ENCODE data around the gene TRIOBP.

GRCh38 chr22:37728620-37729019, 31.8 kb downstream of the TRIOBP start:
- no peak for TF ChIP-seq EZH2 (IDR thresholded peaks at IDR 0.05)
- no peak for TF ChIP-seq POLR2AphosphoS5 (IDR thresholded peaks at IDR 0.05; ENCODE audit: borderline replicate concordance, low read depth, low read length)

All from SK-N-MC (cell line).